Measurements from ENCODE around the gene PAGE4.

PAGE4 gene

GRCh38 chrX:49829016-49829415, at the start of gene PAGE4:
Gene PAGE4 (plus strand): TSS chrX:49829303. CDS start chrX:49830429, 1,126 bp downstream.
- DNase-seq (ENCODE audit: low read depth, low spot score) = no peak

- DNase-seq (ENCODE audit: low read depth, low spot score) = no peak
Measured at GRCh38 chrX:49784747-49785280, 44.3 kb upstream of the PAGE4 start.

- DNase-seq (ENCODE audit: low read depth, low spot score) = no peak
Measured at GRCh38 chrX:49792376-49792775, 36.7 kb upstream of the PAGE4 start.

GRCh38 chrX:49793686-49794085, 35.4 kb upstream of the PAGE4 start:
- DNase-seq (ENCODE audit: low read depth, low spot score) = no peak

- no peak for DNase-seq (ENCODE audit: low read depth, low spot score)
Measured at GRCh38 chrX:49799828-49800227, 29.3 kb upstream of the PAGE4 start.

GRCh38 chrX:49809891-49810632, 19.0 kb upstream of the PAGE4 start:
- DNase-seq (ENCODE audit: low read depth, low spot score) = no peak

- DNase-seq (ENCODE audit: low read depth, low spot score) = no peak
Measured at GRCh38 chrX:49812177-49812576, 16.9 kb upstream of the PAGE4 start.

- no peak for DNase-seq (ENCODE audit: low read depth, low spot score)
Measured at GRCh38 chrX:49816435-49816834, 12.7 kb upstream of the PAGE4 start.

- peak; percentile 41 for DNase-seq (ENCODE audit: low read depth, low spot score)
Measured at GRCh38 chrX:49838374-49838773, 9.3 kb downstream of the PAGE4 start.

- DNase-seq (ENCODE audit: low read depth, low spot score) = peak; percentile 52
Measured at GRCh38 chrX:49840679-49841078, 11.6 kb downstream of the PAGE4 start.

GRCh38 chrX:49842621-49843020, 13.5 kb downstream of the PAGE4 start:
- no peak for DNase-seq (ENCODE audit: low read depth, low spot score)

GRCh38 chrX:49844611-49845010, 15.5 kb downstream of the PAGE4 start:
- no peak for DNase-seq (ENCODE audit: low read depth, low spot score)

- no peak for DNase-seq (ENCODE audit: low read depth, low spot score)
Measured at GRCh38 chrX:49845701-49846403, 16.7 kb downstream of the PAGE4 start.

- DNase-seq (ENCODE audit: low read depth, low spot score) = no peak
Measured at GRCh38 chrX:49846522-49846921, 17.4 kb downstream of the PAGE4 start.

- no peak for DNase-seq (ENCODE audit: low read depth, low spot score)
Measured at GRCh38 chrX:49848275-49848674, 19.2 kb downstream of the PAGE4 start.

- DNase-seq (ENCODE audit: low read depth, low spot score) = no peak
Measured at GRCh38 chrX:49850028-49850427, 20.9 kb downstream of the PAGE4 start.

- DNase-seq (ENCODE audit: low read depth, low spot score) = no peak
Measured at GRCh38 chrX:49853661-49854060, 24.6 kb downstream of the PAGE4 start.

GRCh38 chrX:49856819-49857218, 27.7 kb downstream of the PAGE4 start:
- no peak for DNase-seq (ENCODE audit: low read depth, low spot score)

- no peak for DNase-seq (ENCODE audit: low read depth, low spot score)
Measured at GRCh38 chrX:49858341-49858740, 29.2 kb downstream of the PAGE4 start.

GRCh38 chrX:49859491-49859890, 30.4 kb downstream of the PAGE4 start:
- no peak for DNase-seq (ENCODE audit: low read depth, low spot score)

- no peak for DNase-seq (ENCODE audit: low read depth, low spot score)
Measured at GRCh38 chrX:49860867-49861535, 31.9 kb downstream of the PAGE4 start.

- no peak for DNase-seq (ENCODE audit: low read depth, low spot score)
Measured at GRCh38 chrX:49862093-49862492, 33.0 kb downstream of the PAGE4 start.

Measured in astrocyte of the hippocampus (primary cell).